GM21360 (cell line): ENCODE measurements around the gene KRT24.
A peak's percentile ranks its signal among the peaks of the same experiment; 100 is the strongest.

Experiments
- ATAC-seq: cut with Tn5 transposase; IDR thresholded peaks from one replicate; pipeline ENCODE4 v1.9.1; 2021; ENCODE audit warnings: mild to moderate bottlenecking, moderate library complexity; ENCODE audit not compliant: unreplicated experiment

Gene KRT24

GRCh38 chr17:40695874-40696472, 7.6 kb downstream of the KRT24 start:
- no peak for ATAC-seq

DNA sequence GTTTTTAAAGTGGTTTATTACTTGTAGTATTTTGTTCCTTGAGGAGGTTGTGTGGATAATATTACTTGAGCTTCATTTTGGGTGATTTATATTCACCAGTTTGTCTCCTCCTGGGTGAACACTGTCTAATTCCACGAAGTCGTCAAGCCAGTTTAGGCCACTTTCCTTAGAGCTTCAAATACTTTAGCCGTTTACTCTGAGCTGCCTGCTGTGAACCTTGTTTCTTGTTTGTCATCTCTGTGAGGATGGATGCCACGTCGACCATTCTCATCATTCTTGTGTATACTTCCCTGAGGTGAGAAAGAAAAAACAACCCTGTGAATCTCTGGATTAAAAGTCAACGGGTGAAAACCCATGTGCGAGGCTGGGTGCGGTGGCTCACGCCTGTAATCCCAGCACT, 9.0 kb downstream of the KRT24 start:
- no peak for ATAC-seq

- ATAC-seq: no peak
These were observed 16.4 kb downstream of the KRT24 start for GRCh38 chr17:40687106-40687505.

DNA sequence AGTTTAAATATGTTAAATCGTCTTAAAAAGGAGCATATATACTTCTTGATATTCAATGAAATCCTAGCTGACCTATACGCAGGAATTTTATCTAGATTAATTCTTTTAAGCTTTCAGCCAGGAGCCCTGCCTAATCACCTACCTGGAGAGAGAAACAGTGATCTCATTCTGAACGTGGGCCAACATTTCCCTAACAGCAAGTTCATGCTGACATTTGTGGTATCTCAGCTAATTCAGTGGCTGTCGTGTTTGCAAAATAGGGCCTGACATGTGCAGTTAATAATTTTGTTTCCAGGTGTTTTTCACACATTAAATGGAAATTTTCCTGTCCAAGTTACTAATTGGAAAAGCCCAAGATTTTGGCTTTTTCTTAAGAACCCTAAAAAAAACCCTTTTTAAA, 17.4 kb downstream of the KRT24 start:
- ATAC-seq: no peak

- no peak for ATAC-seq
These were observed 22.6 kb downstream of the KRT24 start for GRCh38 chr17:40680998-40681397.

DNA sequence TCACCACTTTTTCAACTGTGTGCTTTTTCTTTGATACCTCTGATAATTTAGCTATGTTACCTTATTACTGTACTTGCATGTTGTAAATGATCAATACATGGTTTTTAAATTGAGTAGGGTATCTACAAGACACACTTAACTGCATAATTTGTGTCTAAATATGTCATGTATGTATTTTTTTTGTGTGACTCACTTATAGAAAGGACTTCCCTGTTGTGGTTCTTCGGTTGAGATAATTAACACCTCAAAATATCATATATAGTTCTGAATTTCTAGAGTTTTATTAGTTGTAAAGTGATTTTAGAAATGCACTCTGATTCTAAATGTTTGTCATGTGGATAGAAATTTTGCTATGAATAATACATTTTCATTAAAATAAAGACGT, 24.0 kb downstream of the KRT24 start:
- no peak for ATAC-seq

GRCh38 chr17:40678902-40679522, 24.5 kb downstream of the KRT24 start:
- ATAC-seq: no peak

GRCh38 chr17:40675905-40676304, 27.6 kb downstream of the KRT24 start:
- no peak for ATAC-seq

DNA sequence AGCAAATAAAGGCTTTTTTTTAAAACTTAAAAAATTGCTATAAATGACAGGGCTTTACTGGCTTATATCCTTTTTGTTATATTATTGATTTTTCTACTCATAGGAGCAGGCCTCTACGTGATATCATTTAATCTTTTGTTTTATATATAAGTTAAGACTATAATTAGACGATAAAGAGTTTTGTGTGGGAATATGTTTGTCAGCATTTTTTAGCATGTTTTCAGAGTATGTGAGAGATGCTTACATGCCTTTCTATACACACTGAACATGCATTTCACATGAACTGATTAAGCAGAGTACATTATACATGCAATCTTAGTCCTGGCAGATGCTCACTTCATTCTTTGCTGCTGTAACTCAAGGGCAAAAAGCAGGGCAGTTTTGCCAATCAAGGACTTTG, 30.9 kb downstream of the KRT24 start:
- ATAC-seq: no peak

DNA sequence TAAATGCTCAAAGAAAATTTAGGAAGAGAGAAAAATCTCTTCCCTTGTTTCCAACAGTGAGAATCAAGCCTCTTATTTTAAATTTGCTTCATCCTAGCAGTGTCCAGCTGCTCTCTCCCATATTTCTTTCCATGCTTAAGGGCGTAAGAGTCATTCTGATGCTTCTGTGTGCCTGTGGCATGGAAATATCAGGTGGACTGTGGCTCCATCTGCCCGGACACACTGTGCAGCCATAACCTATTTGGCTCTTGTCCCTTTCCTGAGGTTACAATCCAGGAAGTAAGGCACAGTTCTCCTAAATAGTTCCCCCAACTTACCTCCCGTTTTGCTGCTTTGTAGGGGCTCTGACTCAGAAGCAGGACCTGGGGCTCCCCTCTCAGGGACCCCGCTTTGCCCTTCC, 32.3 kb downstream of the KRT24 start:
- ATAC-seq: no peak

- ATAC-seq: no peak
These were observed 37.2 kb downstream of the KRT24 start for GRCh38 chr17:40666331-40666730.

DNA sequence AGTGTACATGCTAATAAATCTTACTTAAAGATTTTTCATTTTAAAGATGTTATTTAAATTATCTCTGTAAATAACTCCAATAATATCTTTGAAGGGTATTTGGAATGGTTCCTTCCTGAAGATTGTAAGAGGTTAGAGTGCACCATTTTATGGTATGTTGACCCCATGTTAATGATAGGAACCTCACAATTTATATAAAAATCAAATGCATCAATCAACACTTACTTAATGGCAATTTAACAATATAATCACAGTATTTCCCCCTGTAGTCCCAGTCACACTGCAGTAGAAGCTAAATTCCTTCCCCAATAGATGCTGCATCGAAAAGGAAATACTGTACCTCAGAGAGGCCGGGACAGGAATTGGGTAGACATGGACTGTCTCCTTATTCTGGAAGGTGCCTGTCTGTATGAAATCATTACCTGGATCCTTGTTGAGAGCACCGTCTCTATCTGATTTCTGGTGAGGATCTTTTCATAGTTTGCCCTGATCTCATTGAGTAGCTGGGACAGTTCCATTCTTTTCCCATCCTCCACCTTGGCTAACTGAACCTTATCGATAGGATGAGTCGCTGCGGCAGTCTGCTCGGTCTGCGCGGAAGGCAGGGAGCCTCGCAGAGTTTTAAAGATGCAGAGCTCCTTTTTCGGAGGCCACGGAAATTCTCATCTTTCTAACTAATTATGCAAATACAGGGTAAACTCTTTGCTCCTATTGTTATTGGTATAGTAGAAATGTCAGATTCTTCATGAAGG, 38.8 kb downstream of the KRT24 start, which contains the start of gene KRT222:
TSS of gene KRT222 (minus strand) at position 596 of the 752 bp plus-strand sequence. CDS start at position 518, 78 bp downstream.
- ATAC-seq: no peak

DNA sequence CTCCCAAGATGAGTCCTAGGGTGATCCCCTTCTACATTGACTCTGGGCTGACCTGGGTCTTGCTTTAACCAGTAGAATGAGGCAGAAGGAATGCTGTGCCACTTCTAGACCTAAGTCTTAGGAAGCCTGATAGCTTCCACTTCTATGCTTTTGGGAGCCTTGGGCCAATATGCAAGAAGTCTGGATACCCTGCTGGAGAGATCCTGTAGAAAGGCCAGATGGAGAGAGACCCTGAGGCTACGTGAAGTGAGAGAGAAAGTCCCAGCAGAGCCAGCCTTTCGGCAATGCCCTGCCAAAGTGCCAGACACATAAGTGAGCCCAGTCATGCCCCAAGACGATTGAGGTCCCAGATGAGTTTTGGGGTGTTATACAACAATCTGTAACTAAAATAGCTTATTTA, 40.3 kb downstream of the KRT24 start:
- ATAC-seq: no peak

- ATAC-seq: no peak
These were observed 43.6 kb downstream of the KRT24 start for GRCh38 chr17:40659911-40660310.

DNA sequence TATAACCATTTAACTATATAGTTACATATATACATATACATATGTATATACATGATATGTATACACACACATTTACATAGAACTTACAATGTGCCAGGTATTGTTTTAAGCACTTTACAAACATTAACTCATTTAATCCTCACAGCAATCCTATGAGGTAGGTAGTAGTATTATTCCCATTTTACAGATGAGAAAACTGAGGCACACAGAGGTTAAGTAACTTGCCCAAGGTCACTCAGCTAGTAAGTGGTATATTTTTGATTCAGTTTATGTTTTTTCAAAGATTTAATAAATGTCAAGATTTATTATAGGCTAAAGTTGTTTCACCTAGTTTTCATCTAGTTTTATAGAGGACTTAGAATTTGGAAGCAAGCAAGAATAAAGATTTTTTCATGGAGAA, 45.2 kb downstream of the KRT24 start:
- no peak for ATAC-seq

GRCh38 chr17:40651939-40652338, 51.6 kb downstream of the KRT24 start:
- ATAC-seq: no peak

GRCh38 chr17:40648384-40648968, 55.1 kb downstream of the KRT24 start:
- peak; percentile 23 for ATAC-seq
